Brain microvascular endothelial cell (primary cell): ENCODE results near the gene HMCN2.

Experiments
- DNase-seq: peaks from one replicate; pipeline ENCODE4 v3.0.0-alpha.2; 2020
- H3K27ac ChIP-seq: fragments of 250-450 bp; sonication (Bioruptor Pico); 2 replicates; pipeline ENCODE4 v1.5.1; 2020; ENCODE audit warnings: mild to moderate bottlenecking, moderate library complexity
- H3K27me3 ChIP-seq: fragments of 250-450 bp; sonication (Bioruptor Pico); replicated peaks from 2 replicates; pipeline ENCODE4 v1.5.1; 2020; ENCODE audit warnings: mild to moderate bottlenecking
- H3K36me3 ChIP-seq: fragments of 250-450 bp; sonication (Bioruptor Pico); replicated peaks from 2 replicates; pipeline ENCODE4 v1.5.1; 2020; ENCODE audit warnings: mild to moderate bottlenecking
- H3K4me3 ChIP-seq: 2 replicates; pipeline ENCODE4 v1.5.1; 2011; ENCODE audit warnings: low read depth, mild to moderate bottlenecking, control low read depth, low read length, moderate library complexity
- in situ Hi-C: cut with HindIII; loops from 2 replicates; pipeline ENCODE4 v1.10.0; 2017; ENCODE audit warnings: low sequenced_read_pairs, low pct_ligation_motif_present
- TF ChIP-seq, protein P1 (sequence below): IDR thresholded peaks from 2 replicates; pipeline ENCODE4 v1.5.1; 2011; ENCODE audit warnings: low read depth, mild to moderate bottlenecking, moderate library complexity, low read length, control low read depth, inconsistent platforms; ENCODE audit errors: missing control alignments

The HMCN2 gene

DNA sequence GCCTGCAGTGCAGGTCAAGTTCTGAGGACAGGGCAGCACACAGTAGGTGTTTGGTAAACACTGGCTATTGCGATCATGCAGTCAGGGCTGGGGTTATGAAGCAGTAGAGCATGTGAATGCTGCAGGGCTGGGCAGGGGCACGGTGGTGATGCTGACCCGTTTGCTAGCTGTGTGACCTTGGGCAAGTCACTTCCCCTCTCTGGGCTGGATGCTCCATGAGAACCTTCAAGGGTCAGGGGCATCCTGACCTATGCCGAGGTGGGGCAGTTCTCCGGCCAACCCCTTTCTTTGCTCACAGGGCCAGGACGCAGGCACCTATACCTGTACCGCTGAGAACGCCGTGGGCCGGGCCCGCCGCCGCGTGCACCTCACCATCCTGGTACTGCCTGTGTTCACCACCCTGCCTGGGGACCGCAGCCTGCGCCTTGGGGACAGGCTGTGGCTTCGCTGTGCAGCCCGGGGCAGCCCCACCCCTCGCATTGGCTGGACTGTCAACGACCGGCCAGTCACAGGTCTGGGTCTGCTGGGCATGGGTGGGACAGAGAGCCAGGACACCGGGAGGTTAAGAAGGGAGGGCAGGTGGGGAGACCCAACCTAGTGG lies 140.2 kb downstream of the HMCN2 start:
- Histone ChIP-seq H3K4me3 (no peak overlapping the region), H3K27me3 (peaks cover 2% of the 10 kb centered on the region), H3K27ac (no peak overlapping the region), H3K36me3 (no peaks in the 10 kb centered on the region)
- DNase-seq: no peak
- in situ Hi-C loops: no loop called here
- TF ChIP-seq, protein P1, sequence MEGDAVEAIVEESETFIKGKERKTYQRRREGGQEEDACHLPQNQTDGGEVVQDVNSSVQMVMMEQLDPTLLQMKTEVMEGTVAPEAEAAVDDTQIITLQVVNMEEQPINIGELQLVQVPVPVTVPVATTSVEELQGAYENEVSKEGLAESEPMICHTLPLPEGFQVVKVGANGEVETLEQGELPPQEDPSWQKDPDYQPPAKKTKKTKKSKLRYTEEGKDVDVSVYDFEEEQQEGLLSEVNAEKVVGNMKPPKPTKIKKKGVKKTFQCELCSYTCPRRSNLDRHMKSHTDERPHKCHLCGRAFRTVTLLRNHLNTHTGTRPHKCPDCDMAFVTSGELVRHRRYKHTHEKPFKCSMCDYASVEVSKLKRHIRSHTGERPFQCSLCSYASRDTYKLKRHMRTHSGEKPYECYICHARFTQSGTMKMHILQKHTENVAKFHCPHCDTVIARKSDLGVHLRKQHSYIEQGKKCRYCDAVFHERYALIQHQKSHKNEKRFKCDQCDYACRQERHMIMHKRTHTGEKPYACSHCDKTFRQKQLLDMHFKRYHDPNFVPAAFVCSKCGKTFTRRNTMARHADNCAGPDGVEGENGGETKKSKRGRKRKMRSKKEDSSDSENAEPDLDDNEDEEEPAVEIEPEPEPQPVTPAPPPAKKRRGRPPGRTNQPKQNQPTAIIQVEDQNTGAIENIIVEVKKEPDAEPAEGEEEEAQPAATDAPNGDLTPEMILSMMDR: no peak

DNA sequence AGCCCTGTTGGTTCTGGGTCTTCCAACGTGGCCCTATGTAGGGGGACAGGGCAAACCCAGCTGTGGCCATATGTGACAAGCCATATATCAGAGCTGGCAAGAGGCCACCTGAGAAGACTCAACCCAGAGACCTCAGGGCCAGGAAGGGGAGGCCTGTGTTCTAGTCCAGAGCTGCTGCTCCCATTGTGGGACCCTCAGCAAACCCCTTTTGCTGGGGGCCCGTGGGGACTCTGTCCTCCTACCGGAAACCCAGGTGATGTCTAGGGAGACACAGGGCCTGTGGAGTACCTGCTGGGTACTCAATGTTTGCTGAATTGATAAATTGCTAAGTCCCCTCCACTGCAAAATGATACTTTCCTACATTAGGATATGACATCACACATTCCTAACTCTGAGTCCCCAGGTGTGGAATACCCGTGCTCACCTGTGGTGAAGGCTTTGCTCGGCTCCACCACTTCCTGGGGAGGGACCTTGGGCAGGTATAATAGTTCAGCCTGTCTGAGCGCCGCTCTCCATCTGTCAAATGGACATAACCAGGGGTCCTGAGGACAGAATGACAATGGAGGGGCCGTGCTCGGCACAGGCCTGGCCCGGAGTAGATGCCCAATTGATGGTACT lies 140.8 kb downstream of the HMCN2 start:
- no peaks in the 10 kb centered on the region for H3K36me3 ChIP-seq
- TF ChIP-seq, protein P1: no peak
- H3K27me3 ChIP-seq: peaks cover 2% of the 10 kb centered on the region
- in situ Hi-C loops: no loop called here
- H3K27ac ChIP-seq: no peak overlapping the region
- no peak overlapping the region for H3K4me3 ChIP-seq
- no peak for DNase-seq

DNA sequence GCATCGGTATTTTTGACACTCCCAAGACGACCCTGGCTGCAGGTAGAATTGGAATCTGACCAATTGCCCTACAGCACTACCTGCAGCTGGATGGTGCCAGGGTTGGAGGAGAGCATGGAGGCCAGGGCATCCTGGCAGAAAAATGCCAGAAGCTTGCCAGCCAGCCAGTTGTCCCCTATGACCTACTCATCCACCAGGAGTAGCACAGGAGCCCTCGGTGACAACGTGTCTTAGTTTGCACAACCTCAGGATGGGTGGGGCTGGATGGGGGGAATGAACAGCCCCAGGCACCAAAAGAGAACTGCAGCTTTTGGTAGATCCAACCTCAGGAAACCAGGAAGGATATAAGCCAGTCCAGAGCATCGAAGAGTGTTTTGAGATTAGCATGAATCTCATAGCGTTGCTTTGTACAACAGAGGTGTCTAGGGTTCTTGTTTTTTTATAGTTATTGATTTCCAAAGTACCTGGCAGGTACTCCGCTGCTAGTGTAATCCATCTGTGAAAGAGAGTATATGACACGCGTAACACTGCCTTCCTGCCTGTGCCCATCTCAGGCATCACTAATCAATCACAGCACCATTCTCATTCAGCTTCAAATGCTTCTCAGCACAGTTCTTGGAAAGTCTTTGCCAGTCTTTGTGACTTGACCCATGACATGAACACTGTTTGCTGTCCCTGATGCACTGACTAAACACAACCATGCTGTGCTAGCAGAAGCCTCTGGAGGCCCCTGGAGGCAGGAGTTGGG lies 142.5 kb downstream of the HMCN2 start:
- Histone ChIP-seq H3K4me3 (no peak overlapping the region), H3K27me3 (no peaks in the 10 kb centered on the region), H3K36me3 (no peaks in the 10 kb centered on the region), H3K27ac (no peak overlapping the region)
- TF ChIP-seq, protein P1: no peak
- no peak for DNase-seq
- in situ Hi-C loops: no loop called here

DNA sequence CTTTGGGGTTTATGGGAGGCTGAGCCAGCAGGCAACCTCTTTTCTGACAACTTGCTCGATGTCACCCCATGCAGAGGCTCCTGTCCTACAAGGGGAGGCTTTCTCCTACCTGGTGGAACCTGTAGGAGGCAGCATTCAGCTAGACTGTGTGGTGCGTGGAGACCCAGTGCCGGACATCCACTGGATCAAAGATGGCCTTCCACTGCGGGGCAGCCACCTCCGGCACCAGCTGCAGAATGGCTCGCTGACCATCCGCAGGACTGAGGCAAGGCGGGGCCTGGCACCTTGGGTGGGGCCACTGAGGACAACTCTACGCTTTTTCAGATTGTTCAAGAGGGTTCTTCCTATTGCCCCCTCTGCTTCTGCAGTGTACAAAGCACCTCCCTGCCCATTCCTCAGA lies 143.1 kb downstream of the HMCN2 start:
- Histone ChIP-seq H3K27ac (no peak overlapping the region), H3K27me3 (no peaks in the 10 kb centered on the region)
- TF ChIP-seq, protein P1: no peak

DNA sequence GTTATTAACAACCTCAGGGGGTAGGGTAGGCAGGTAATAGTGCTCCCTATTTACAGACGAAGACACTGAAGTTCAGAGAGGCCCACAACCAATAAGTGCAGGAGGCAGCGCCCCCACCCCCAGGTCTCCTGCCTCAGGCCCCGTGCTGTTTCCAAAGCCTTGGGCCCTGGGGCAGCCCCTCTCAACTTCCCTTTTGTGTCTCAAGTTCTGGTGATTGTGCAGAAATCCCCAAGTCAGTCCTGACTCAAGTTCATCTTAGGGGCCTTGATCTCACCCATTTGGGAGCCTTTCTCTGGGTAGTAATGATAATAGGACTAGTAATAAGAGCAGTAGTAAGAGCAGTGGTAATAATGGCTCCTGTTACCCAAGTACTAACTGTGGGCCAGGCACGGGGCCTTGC lies 143.7 kb downstream of the HMCN2 start:
- no peak overlapping the region for H3K4me3 ChIP-seq
- H3K27me3 ChIP-seq: no peaks in the 10 kb centered on the region
- H3K36me3 ChIP-seq: no peaks in the 10 kb centered on the region

More for the DNA sequence above, 143.1 kb downstream of the HMCN2 start:
- DNase-seq: no peak
- in situ Hi-C loops: no loop called here
- Histone ChIP-seq H3K4me3 (no peak overlapping the region), H3K36me3 (no peaks in the 10 kb centered on the region)

More for the DNA sequence above, 143.7 kb downstream of the HMCN2 start:
- TF ChIP-seq, protein P1: no peak
- no peak overlapping the region for H3K27ac ChIP-seq
- in situ Hi-C loops: no loop called here
- no peak for DNase-seq
